GM19395 (cell line): ENCODE measurements around the gene IL34.
"Not testable (repeated sequence)": the region's sequence is repeated elsewhere in the genome, so short reads cannot be mapped to it uniquely, and the experiment has no call there.

Source experiments
- ATAC-seq: cut with Tn5 transposase; IDR thresholded peaks from one replicate; pipeline ENCODE4 v1.9.1; 2021; ENCODE audit warnings: mild to moderate bottlenecking, moderate library complexity; ENCODE audit not compliant: unreplicated experiment

IL34 gene

DNA sequence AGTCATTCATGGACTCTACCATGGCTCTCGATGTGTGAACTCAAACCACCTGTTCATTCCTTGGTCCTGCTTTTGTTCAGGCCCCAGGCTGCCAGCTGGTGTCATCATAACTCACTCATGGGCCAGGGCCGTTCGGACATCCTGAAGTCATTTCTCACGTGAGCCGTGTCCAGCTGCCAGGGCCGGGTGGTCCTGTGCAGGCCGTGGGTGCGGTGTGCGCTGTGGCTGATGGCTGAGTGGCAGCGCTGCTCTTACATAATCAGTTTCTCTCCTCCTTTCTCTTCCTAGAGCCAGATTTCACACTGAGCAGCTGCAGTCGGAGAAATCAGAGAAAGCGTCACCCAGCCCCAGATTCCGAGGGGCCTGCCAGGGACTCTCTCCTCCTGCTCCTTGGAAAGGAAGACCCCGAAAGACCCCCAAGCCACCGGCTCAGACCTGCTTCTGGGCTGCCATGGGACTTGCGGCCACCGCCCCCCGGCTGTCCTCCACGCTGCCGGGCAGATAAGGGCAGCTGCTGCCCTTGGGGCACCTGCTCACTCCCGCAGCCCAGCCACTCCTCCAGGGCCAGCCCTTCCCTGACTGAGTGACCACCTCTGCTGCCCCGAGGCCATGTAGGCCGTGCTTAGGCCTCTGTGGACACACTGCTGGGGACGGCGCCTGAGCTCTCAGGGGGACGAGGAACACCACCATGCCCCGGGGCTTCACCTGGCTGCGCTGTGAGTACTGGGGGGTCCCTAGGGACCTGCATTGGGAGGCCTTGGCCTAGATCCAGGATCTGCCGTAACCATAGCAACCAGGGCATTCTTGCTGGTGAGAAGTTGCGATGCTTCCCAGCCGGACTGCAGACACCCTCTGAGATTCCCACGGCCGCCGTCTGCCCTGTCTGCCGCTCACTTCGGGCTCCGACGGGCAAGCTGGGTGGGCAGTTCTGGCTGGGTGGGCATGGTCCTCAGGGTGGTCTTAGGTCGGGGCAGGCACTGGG is at the start of gene IL34:
Gene IL34, plus strand, starts transcription at position 300 of the 982 bp plus-strand sequence. Its CDS starts 389 bp downstream, at position 689.
- ATAC-seq = no peak

DNA sequence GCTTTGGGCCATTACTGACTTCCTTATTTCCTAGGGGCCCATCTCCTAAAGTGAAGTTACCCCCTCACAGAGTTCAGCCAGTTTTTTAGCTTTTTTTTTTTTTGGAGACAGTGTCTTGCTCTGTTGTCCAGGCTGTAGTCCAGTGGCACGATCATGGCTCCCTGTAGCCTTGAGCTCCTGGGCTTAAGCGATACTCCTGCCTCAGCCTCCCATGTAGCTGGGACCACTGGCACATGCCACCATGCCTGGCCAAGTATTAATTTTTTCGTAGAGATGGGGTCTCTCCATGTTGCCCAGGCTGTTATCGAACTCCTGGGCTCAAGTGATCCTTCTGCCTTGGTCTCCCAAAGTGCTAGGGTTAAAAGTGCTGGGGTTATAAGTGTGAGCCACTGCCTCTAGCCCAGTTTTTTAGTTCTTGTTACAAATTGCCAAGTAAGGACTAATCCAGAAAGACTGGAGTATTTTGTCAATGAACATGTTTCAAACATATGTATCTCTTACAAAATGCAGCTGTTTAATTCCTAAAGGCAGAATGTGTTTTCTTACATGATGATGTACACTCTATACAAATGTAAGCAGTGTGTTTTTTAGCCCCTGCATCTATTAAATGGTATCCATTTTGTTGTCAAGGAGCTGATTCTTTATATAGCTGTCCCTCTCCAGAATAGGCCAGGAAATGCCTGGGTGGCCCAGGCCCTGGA is 49.1 kb upstream of the IL34 start:
- no peak for ATAC-seq

DNA sequence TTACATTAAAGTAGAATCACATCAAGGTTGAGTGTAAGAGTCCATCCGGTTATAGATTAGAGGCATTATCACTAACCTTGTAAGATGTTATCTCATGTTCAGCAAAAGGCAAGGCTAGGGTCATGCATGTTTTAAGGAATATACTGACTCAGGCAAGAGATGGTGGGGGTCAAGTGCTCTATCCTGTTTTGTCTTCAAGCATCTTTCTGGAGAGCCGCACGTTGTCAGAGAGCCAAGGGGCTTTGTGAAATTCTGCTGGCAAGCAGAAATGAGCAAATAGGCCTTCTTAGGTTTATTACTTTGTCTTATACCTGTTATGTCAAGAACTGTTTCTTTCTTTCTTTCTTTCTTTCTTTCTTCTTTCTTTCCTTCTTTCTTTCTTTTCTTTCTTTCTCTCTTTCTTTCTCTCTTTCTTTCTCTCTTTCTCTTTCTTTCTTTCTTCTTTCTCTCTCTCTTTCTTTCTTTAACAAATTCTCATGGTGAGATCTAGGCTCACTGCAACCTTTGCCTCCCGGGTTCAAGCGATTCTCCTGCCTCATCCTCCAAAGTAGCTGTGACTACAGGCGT is 47.3 kb upstream of the IL34 start:
- ATAC-seq = no peak

DNA sequence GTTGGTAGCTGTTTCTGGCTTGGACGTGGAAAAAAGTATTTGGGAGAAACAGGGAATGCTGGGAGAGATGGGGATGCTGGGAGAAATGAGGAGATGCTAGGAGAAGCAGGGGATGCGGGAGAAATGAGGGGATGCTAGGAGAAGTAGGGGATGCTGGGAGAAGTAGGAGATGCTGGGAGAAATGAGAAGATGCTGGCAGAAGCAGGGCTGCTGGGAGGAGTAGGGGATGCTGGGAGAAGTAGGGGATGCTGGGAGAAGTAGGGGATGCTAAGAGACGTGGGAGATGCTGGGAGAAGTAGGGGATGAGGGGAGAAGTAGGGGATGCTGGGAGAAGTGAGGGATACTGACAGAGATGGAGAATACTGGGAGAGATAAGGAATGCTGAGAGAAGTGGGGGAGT is 45.6 kb upstream of the IL34 start:
- no peak for ATAC-seq

DNA sequence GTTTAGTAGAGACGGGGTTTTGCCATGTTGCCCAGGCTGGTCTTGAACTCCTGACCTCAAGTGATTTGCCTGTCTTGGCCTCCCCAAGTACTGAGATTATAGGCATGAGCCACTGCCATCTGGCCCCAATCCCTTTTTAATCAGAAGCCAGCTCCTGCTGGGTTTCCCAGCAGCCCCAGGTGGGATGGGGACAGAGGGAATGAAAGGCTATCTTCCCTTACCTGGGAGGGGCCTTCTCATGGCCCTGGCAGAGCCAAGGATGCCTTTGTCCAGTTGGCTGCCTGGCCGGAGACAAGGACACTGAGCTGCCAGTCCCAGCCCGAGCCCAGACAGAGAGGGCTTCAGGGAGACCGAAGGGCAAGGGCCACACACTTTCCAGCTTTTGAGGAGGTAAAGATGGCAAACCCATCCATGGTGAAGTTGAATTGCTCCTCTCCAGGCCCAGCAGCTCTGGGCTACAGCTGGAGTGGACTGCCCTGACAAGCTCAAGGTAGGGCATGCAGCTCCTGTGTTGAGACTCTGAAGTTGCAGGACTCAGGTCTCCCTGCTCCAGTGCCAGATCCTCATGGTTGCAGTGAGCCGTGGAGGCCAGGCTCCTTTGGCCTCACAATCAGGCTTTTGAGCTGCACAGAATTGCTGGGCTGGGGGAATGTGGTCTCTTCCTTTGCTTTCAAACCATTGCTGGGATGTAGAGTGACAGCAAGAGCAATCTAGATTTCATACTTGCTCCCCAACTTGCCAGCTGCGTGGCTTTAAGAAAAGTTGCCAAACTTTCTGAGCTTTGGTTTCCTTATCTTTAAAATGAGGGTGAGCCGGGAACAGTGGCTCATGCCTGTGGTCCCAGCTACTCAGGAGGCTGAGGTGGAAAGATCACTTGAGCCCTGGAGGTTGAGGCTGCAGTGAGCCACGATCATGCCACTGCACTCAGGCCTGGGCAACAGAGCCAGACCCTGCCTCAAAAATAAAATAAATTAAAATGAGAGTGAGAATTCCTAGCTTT is 44.5 kb upstream of the IL34 start:
- ATAC-seq = no peak

DNA sequence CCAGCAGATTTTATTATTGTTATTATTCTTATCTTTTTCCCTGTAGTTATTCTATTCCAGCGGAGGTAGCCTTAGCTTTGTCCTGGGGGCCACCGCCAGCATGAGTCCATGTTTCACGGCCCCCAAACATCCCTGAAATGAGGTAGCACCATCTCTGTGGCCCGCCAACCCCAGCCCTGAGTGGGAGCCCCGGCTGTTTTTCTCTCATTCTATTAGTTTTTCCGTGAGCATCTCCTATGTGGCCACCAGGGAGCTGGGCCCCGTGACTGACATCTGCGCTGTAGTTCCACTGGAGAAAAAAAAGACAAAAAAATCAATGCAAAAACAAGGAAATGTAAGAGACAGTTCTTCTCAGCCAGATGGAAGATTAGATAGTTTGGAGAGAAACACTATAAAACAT is 43.5 kb upstream of the IL34 start:
- no peak for ATAC-seq

DNA sequence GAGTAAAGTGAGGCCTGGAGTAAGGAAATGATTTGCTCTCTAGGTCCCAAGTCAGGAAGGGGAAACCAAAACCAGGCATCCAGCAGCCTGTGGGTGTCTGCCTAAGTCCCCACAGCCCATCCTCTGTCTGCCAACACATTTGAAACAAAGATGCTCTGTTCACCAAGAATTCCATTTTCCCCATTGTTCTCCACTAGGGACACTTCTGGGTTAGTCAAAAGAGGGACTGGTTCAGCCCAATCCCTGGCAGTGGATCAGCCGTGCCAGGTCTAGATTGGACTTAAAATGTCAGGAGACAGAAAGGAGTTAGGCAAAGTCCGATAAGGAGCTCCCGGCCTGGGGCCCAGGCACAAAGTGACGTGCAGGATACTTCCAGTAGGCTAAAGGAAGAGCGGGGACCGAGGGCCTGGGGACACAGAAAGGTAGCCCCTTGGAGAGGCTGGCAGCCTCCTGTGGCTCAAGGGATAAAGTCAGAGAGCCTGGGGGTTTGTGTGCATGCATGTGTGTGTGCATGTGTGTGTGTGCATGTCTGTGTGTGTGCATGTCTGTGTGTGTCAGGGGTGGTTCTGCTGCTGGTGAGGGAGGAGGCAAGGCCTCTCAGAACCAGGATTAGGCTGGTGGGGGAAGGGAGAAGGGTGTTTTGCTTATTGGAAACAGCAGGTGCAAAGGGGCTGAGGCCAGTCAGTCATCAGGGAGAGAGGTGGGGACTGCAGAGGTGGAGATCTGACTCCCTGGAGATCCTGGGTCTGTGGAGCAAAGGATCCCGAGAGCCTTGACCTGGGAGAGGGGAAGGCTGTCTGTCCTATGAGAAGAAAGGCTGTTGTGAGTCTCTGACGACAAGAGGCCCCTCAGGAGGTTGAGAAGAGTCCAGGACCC is 41.7 kb upstream of the IL34 start:
- ATAC-seq = no peak

DNA sequence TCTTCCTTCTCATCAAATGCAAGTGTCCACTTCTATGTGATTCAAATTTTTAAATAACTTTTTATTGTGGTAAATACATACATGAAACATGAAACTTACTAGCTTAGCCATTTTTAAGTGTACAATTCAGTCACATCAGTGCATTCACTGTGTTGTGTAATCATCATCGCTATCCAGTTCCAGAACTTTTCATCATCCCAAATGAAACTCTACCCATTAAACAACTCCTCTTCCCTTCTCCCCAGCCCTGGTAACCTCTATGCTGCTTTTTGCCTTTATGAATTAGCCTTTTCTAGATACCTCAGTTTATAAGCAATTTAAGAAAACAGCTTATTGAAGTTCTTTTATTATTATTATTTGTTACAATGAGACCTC is 41.1 kb upstream of the IL34 start:
- ATAC-seq = no peak

DNA sequence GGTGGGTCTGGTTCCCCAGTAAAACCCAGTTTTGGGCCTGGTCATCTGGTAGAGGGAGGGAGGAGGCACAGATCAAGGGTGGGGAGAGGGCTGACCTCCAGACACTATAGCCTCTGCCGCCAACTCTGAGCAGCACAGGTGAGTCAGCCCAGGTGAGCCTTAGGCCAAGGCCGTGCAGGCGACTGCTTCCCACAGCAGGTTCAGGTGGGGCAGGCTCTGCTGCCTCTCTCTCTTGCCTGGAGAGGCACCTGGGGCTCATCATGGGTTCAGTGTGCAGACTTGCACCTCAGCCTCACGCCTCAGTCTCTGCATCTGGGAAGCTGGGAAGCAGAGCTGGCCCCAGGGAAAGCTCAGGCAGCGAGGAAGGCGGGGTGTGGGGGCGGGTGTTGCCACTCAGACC is 37.8 kb upstream of the IL34 start:
- ATAC-seq = no peak

DNA sequence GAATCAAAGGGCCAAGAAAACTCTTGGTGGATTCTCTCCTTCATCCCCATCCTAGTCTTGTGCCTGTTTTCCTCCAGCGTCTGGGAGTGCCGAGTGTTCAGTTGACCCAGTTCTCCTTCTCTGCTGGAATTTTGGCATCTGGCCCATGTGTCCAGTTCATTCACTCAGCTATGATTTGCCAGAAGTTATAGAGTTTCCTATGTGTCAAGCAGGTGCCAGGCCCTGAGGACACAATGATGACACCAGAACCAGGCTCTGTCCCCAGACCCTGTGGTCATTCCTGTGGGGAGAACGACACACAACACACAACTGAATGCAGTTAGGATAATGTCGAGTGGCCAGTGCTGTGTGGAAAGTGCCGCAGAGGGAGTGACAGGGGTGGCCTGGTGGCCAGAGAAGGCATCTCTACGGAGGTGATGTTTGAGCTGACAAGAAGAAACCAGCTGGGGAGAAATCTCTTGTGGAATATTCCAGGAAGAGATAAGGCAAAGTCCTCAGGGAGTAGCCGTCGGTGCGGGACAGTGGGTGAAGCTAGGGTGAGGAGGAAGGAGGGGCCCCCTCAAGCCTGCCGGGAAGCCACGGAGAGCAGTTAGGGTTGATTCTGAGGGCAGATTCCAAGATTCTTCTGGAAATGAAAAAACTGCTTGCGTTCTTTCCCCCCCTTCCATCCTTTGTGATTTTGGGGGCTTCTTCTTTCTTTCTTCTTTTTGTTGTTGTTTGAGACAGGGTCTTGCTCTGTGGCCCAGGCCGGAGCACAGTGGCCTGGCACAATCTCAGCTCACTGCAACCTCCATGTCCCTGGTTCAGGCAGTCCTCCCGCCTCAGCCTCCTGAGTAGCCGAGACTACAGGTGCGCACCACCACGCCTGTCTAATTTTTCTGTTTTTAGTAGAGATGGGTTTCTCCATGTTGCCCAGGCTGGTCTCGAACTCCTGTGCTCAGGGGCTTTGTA is 35.8 kb upstream of the IL34 start:
- no peak for ATAC-seq

DNA sequence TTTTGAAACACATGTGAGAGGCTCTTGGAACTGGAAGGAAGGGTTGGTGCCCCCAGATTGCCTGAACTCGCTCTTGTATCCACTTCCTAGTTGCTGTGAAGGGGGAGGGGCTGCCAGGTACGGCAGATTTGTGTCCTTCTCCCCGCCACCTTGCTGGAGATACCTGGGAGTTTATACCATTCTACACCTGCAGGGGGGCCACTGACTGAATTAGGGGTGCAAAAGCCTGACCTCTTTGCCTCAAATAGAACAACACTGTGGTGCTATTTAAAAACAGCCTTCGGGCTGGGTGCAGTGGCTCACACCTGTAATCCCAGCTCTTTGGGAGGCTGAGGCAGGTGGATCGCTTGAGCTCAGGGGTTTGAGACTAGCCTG is 35.1 kb upstream of the IL34 start:
- no peak for ATAC-seq

DNA sequence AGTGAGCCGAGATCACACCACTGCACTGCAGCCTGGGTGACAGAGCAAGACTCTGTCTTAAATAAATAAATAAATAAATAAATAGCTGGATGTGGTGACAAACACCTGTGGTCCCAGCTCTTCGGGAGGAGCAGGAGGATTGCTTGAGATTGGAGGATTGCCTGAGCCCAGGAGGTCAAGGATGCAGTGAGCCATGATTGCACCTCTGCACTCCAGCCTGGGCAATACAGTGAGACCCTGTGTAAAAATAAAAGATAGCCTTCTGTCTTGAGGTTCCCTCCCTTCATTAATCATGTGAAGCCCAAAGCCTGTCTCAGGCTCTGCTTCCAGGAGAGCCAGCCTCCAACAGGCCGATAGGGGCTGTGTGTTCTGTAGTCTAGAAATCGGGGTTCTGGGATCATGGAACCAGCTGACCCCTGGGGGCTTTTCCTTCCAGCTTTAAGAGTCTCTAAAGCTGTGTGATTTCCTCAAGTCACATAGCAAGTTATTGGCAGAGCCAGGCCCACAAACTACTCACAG is 34.5 kb upstream of the IL34 start:
- ATAC-seq = no peak

DNA sequence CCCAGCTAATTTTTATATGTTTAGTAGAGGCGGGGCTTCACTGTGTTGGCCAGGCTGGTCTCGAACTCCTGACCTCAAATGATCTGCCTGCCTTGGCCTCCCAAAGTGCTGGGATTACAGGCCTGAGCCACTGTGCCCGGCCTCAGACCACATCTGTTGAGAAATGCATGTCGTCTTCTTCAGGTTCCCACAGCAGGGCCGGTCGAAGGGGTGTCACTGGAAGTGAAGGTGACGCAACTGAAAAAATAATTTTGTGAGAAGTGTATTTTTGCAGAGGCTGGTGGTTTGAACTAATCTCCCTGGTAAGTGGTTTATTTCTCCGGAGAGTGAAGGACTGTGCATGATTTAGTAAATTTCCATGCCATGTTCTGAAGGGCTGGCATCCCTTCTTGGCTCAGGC is 33.4 kb upstream of the IL34 start:
- ATAC-seq = no peak

DNA sequence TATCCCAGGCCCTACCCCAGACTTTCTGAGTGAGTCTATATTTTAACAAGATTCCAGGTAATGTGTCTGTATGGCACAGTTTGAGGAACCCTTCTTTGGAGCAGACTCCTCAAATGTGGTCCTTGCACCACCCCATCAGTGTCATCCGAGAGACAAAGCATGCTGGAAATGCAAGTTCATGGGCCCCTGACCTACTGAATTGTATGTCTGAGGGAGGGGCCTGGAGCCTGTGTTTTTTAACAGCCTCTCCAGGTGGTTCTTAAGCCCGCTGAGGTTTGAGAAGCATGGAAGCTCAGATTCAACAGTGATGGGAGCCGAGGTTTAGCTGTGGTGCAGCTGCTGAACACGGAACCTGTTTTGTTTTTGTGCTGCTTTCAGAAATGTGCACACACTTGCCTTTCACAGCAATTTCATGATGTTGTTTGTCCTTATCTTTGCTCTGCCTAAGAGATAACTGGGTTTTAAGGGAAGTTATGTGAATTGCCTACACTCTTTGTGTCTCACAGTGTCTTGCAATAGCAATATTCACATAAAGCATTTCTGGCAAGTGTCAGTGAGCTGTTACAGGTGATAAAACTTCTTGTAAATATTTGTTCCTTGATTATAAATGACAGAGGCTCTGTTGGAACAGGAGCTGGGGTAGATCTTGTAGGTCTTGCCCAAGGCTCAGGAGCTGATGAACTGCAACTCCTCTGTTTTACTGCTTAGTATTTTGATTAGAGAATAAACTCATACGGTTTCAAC is 32.0 kb upstream of the IL34 start:
- no peak for ATAC-seq

DNA sequence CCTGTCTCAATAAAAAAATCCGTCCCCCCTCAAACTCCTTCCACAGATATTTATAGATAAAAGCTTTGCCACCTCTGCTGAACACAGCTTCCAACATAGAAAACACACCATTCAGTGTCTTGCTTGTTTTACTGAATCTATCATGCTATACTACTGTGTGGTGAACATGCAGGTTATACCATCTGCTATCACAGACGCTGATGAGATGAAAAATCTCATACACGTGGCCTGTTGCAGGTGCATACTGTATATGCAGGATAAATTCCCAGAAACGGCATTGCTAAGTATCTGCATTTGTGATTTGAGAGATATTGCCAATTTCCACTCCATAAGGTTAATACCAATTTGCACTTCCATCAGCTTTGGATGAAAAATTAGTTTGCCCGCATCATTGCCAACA is 30.4 kb upstream of the IL34 start:
- ATAC-seq = no peak

DNA sequence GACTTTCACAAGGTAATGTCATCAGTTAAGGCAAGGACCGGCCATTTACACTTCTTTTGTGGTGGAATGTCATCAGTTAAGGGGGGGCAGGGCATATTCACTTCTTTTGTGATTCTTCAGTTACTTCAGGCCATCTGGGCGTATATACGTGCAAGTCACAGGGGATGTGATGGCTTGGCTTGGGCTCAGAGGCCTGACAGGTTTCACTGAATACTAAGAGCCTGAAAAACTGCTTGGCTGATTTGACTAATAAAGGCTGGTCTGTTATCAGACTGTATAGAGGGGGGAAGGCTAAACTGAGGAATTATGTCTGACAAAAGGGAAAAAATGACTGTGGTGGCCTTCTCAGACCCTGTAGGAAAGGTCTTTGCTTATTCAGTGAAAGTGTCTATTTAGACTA is 24.5 kb upstream of the IL34 start:
- ATAC-seq = not testable (repeated sequence)

DNA sequence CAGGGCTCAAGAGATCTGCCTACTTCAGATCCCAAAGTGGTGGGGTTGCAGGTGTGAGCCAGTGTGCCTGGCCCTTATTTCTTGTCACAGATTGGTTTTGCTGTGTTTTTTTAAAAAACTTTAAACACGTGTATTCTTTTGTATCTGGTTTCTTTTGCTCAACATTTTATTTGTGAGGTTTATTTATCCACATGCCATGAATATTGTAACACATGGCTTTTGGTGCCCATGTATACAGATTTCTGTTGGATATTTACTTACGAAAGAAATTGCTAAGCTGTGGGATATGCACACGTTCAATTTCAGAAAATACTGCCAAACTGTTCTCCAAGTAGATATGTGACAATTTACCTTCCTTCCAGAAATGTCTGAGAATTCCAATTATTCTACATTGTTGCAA is 18.7 kb upstream of the IL34 start:
- no peak for ATAC-seq
